ENCODE results near the gene DOCK9. TPM values are rescaled to one million over a fixed set of nuclear protein-coding genes. Genes with fewer than 3 reads are reported as not detected.
A peak's percentile ranks its signal among the peaks of the same experiment; 100 is the strongest.

Gene DOCK9
- total RNA-seq, 2 experiments from 2014 or later: 92.4 to 100 TPM

DNA sequence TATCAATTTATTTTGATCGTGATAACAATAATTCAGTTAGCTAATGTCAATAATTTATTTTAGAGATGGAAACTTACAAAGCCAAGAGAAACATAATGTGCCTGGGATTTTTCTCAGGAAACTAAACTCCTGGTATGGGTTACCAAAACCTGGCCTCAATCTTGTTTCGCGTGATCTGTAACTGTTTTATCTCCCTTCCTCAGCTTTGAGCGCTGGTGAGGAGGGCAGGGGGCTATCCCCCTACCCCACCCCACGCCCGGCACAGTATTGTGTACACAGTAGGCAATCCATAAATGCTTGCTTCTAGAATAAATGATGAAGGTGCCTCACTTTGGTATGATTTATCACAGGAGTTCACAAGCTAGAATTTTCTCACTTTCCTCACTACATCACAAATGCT is 7.7 kb upstream of the DOCK9 start:
- Mint-ChIP-seq H3K4me3 (no peak overlapping the region), H3K27ac (no peak overlapping the region), H3K9me3 (ENCODE audit: insufficient read depth) (no peaks in the 10 kb centered on the region), H3K4me1 (ENCODE audit: low read depth) (peaks cover 35% of the 10 kb centered on the region), H3K27me3 (ENCODE audit: low read depth) (no peaks in the 10 kb centered on the region), H3K36me3 (ENCODE audit: low read depth) (peaks cover 16% of the 10 kb centered on the region)
- ChIA-PET CTCF (interaction anchor here (1.4 to 1.8 kb wide), 3 partner anchors 43 to 79 kb away, joined by 3 to 5 read pairs (median 4); no protein-coding TSS in a partner anchor), POLR2A (interaction anchor here (0.9 to 1.0 kb wide), 2 partner anchors 15 to 24 kb away, joined by 3 read pairs; no protein-coding TSS in a partner anchor)
- ATAC-seq: no peak
- no peak for DNase-seq

DNA sequence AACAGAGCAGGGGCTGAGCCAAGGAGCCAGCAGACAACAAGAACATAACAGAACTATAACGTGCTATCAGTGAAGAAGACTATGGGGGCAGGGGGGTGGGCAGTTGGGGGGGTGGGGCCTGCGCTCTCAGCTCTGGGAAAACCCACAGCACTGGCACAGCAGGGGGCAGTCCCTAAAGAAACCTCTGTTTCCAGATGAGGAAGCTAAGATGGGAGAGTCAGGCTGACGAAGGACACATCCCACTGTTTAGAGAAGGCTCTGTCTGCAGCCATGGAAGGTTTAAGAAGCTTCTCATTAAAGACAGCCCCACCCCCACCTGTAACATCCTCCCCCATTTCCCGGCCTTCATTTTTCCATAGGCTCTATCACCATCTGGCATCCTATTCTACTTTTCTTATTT is 7.1 kb upstream of the DOCK9 start:
- H3K4me1 Mint-ChIP-seq (ENCODE audit: low read depth): peaks cover 35% of the 10 kb centered on the region
- H3K36me3 Mint-ChIP-seq (ENCODE audit: low read depth): peaks cover 12% of the 10 kb centered on the region
- no peaks in the 10 kb centered on the region for H3K27me3 Mint-ChIP-seq (ENCODE audit: low read depth)
- H3K9me3 Mint-ChIP-seq (ENCODE audit: insufficient read depth): no peaks in the 10 kb centered on the region
- POLR2A ChIA-PET: interaction anchor here (0.9 to 1.0 kb wide), 2 partner anchors 14 to 25 kb away, joined by 3 read pairs; no protein-coding TSS in a partner anchor
- DNase-seq (no peak), ATAC-seq (no peak)
- CTCF ChIA-PET: interaction anchor here (1.4 to 1.8 kb wide), 2 partner anchors 49 to 79 kb away, joined by 3 to 5 read pairs; no protein-coding TSS in a partner anchor
- no peak overlapping the region for H3K4me3 Mint-ChIP-seq
- H3K27ac Mint-ChIP-seq: no peak overlapping the region

DNA sequence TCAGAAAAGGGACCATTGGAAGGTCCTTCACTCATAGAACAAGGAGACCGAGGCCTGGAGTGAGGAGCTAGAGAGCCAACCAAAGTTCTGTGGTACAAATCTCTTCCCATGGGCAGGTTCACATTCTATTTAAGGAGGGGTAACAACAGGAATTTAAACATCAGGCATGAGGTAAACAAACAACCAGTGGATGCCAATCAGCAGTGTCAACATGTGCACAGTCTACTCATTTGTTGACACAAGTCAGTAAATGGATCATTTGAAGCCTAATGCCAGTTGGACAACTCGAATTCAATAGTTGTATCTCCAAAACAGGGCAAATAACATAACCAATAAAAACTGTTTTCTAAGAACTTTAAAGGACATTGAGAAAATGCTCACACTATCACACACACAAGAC is 6.3 kb upstream of the DOCK9 start:
- CTCF ChIA-PET: no interaction called here
- Mint-ChIP-seq H3K4me1 (ENCODE audit: low read depth) (peaks cover 33% of the 10 kb centered on the region), H3K36me3 (ENCODE audit: low read depth) (peaks cover 9% of the 10 kb centered on the region), H3K9me3 (ENCODE audit: insufficient read depth) (no peaks in the 10 kb centered on the region), H3K27ac (no peak overlapping the region), H3K4me3 (no peak overlapping the region), H3K27me3 (ENCODE audit: low read depth) (no peaks in the 10 kb centered on the region)
- DNase-seq: no peak
- no peak for ATAC-seq
- POLR2A ChIA-PET: no interaction called here

DNA sequence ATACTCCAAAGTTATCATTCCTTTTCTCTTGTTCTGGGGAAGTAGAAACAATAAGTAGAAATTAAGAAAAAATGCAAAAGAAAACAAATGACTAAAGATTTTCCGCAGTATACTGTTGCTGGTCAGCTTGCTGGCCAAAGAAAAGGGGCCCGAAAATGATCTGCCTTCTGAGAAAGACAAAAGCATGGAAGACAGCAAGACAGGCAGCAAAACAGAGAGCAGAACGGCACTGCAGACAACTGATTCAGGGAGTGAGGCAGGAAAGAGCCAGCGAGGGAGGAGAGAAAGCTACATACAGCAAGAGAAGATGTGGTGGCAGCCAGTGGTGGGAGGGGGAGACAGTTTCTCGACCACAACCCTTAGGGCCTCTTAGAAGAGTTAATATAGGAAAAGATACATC is 5.3 kb upstream of the DOCK9 start:
- Mint-ChIP-seq H3K4me1 (ENCODE audit: low read depth) (peaks cover 40% of the 10 kb centered on the region), H3K4me3 (no peak overlapping the region), H3K27ac (no peak overlapping the region), H3K9me3 (ENCODE audit: insufficient read depth) (no peaks in the 10 kb centered on the region), H3K36me3 (ENCODE audit: low read depth) (peaks cover 9% of the 10 kb centered on the region), H3K27me3 (ENCODE audit: low read depth) (no peaks in the 10 kb centered on the region)
- POLR2A ChIA-PET: no interaction called here
- ATAC-seq (no peak), DNase-seq (no peak)
- CTCF ChIA-PET: no interaction called here

DNA sequence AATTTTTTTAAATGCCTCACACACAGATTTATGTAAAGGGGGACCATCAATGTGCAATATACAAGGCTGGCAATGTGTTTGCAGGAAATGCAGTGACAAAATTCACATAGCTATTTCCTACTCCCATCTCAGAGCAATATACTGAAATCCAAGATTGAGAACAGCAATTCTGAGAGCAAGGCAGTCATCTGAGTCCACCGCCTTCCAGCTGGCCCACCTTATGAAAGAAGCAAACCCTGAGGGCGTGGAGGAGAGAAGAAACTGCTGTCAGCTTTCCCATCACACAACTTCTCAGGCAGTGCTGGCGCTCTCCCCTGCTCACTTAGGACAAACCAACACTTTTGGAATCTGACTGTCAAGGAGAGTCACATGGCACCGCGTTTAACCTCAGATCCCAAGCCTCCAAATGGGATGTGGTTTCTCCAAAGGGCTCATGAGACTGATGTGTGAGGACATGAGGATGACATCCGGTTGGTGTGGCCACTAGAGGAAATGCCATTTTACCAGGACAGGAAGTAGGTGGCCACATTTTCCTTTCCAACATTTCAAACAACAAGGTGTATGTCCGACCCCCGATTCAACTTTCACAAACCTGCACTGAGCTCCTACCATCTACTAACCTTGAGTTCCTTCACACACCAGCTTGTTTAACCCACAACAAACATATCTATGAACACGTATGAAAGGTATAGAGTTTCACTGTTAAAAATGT is 3.7 kb upstream of the DOCK9 start:
- ChIA-PET POLR2A (interaction anchor here (0.7 kb wide), 1 partner anchor 106 kb away, joined by 4 read pairs; no protein-coding TSS in a partner anchor), CTCF (interaction anchor here (0.6 to 2.0 kb wide), 11 partner anchors 10 to 139 kb away, joined by 3 to 4 read pairs (median 3); no protein-coding TSS in a partner anchor)
- peaks cover 51% of the 10 kb centered on the region for H3K4me1 Mint-ChIP-seq (ENCODE audit: low read depth)
- ATAC-seq (peak; percentile 71), DNase-seq (peak; percentile 48)
- no peak overlapping the region for H3K4me3 Mint-ChIP-seq
- no peaks in the 10 kb centered on the region for H3K9me3 Mint-ChIP-seq (ENCODE audit: insufficient read depth)
- H3K27me3 Mint-ChIP-seq (ENCODE audit: low read depth): no peaks in the 10 kb centered on the region
- H3K36me3 Mint-ChIP-seq (ENCODE audit: low read depth): peaks cover 5% of the 10 kb centered on the region
- H3K27ac Mint-ChIP-seq: peak overlapping the region; percentile 31

DNA sequence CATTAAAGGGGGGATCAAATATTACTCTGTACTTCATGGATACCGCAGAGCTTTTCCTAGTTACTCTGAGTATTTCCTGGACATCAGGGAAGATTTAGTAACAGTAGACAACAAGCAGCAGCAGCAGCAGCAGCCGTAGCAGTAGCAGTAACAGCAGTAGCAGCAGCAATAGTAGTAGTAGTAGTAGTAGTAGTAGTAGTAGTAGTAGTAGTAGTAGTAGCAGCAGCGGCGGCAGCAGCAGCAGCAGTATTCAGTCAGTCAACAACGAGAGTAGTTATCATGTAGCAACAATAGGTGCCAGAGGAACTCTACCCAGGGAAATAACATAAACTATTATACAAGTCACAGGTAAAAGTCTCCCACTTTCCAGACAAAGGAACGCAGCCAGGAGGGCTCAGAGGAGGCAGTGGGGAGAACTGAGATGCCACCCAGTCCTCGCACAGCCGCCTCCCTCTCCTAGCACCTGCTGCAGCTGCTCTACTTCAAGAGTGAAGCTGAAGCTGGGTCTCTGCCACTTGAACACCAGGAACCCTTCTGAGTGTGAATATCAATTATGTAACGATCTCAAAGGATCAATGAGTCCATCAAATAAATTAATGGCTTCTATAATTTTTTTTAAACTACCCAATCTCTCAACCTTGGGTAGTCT is 1.3 kb upstream of the DOCK9 start:
- no peak overlapping the region for H3K27ac Mint-ChIP-seq
- H3K36me3 Mint-ChIP-seq (ENCODE audit: low read depth): peaks cover 4% of the 10 kb centered on the region
- POLR2A ChIA-PET: no interaction called here
- no peak overlapping the region for H3K4me3 Mint-ChIP-seq
- no peaks in the 10 kb centered on the region for H3K27me3 Mint-ChIP-seq (ENCODE audit: low read depth)
- H3K4me1 Mint-ChIP-seq (ENCODE audit: low read depth): peaks cover 64% of the 10 kb centered on the region
- CTCF ChIA-PET: no interaction called here
- no peak for ATAC-seq
- no peaks in the 10 kb centered on the region for H3K9me3 Mint-ChIP-seq (ENCODE audit: insufficient read depth)
- no peak for DNase-seq

DNA sequence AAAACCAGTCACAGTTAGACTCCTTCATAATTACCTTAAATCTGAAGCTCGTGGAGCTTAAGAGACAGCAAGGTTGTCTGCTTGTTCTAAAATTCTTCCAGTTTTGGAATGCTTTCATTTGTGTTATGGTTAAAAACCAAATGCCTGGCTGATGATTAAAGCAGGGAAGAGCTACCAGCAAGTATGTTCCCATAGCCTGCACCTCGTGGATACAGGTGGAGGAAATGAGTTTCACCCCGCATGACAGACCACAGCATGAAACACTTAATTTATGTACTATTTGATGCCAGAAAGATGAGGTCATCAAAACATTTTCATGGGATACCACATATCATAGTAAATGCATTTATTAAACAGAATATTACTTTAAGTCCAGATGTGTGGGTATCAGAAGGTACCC is 416 bp upstream of the DOCK9 start:
- Mint-ChIP-seq H3K36me3 (ENCODE audit: low read depth) (peaks cover 2% of the 10 kb centered on the region), H3K27me3 (ENCODE audit: low read depth) (no peaks in the 10 kb centered on the region), H3K27ac (no peak overlapping the region), H3K4me1 (ENCODE audit: low read depth) (peaks cover 68% of the 10 kb centered on the region), H3K9me3 (ENCODE audit: insufficient read depth) (no peaks in the 10 kb centered on the region), H3K4me3 (no peak overlapping the region)
- POLR2A ChIA-PET: no interaction called here
- DNase-seq (no peak), ATAC-seq (no peak)
- CTCF ChIA-PET: no interaction called here

DNA sequence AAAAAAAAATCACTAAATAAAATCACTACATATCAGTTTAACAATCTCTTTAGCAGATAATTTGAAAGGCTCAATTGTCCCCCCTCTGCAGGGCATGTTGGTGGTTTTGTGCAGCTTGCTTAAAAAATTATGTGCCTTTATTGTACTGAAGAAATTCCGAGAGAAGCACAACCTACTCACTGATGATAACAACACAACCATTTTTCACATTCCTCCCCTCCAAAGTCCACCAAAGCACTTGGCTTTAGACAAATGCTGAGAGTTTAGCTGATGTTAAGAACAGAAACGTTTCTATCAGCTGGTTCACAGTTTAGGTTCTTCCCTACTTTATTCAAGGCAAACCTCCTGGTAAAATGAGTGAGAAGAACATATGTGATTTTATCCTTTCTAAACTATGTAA is 923 bp downstream of the DOCK9 start:
- DNase-seq: no peak
- Mint-ChIP-seq H3K36me3 (ENCODE audit: low read depth) (no peaks in the 10 kb centered on the region), H3K4me3 (no peak overlapping the region), H3K27ac (no peak overlapping the region), H3K27me3 (ENCODE audit: low read depth) (no peaks in the 10 kb centered on the region), H3K9me3 (ENCODE audit: insufficient read depth) (no peaks in the 10 kb centered on the region), H3K4me1 (ENCODE audit: low read depth) (peaks cover 55% of the 10 kb centered on the region)
- no peak for ATAC-seq
- CTCF ChIA-PET: no interaction called here
- POLR2A ChIA-PET: no interaction called here

DNA sequence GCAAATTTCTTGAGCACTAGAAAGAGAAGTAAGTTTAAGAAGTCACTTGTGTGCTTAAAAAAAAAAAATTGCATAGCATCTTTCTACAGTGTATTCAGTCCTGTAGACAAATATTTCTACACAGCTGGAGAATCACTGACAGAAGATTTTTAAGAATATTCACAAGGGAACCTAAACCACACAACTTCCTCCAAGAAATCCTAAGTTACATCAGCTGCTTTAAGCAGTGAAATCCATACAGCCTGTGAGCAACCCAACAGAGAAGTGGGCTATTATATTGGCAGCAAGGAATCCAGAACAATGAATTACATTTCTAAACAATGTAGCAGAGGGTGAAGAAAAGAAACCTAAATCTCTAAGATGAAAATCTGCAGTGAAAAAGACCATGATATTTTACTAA is 1.5 kb downstream of the DOCK9 start:
- CTCF ChIA-PET: no interaction called here
- ATAC-seq: no peak
- peaks cover 49% of the 10 kb centered on the region for H3K4me1 Mint-ChIP-seq (ENCODE audit: low read depth)

DNA sequence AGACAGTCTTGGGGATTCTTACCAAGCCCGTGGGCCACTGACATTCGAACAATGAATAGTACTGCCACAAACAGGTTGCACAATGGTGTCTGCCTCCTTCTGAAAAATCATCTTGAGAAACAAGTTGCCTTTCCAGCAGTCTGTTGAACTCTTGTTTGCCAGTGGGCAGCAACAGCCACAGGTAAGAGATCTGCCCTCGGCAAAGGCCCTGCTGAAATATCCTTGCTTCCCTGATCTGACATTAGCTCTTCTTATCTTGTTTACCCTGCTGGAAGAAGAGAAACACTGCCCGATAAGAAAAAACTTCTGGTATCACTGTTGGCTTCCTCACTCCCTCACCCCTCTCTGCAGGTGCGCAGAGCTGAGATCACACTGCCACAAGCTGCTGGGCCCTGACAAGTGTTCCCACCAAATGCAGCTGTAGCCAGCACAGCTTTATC is 2.0 kb downstream of the DOCK9 start:
- Mint-ChIP-seq H3K4me1 (ENCODE audit: low read depth) (peaks cover 46% of the 10 kb centered on the region), H3K4me3 (no peak overlapping the region), H3K27ac (no peak overlapping the region), H3K27me3 (ENCODE audit: low read depth) (no peaks in the 10 kb centered on the region), H3K9me3 (ENCODE audit: insufficient read depth) (no peaks in the 10 kb centered on the region), H3K36me3 (ENCODE audit: low read depth) (no peaks in the 10 kb centered on the region)
- CTCF ChIA-PET: no interaction called here
- POLR2A ChIA-PET: no interaction called here
- DNase-seq: no peak
- ATAC-seq: no peak

More for the DNA sequence above, 1.5 kb downstream of the DOCK9 start:
- no peaks in the 10 kb centered on the region for H3K9me3 Mint-ChIP-seq (ENCODE audit: insufficient read depth)
- H3K27ac Mint-ChIP-seq: no peak overlapping the region
- no peaks in the 10 kb centered on the region for H3K27me3 Mint-ChIP-seq (ENCODE audit: low read depth)
- no peak for DNase-seq
- no peak overlapping the region for H3K4me3 Mint-ChIP-seq
- POLR2A ChIA-PET: no interaction called here
- H3K36me3 Mint-ChIP-seq (ENCODE audit: low read depth): no peaks in the 10 kb centered on the region

DNA sequence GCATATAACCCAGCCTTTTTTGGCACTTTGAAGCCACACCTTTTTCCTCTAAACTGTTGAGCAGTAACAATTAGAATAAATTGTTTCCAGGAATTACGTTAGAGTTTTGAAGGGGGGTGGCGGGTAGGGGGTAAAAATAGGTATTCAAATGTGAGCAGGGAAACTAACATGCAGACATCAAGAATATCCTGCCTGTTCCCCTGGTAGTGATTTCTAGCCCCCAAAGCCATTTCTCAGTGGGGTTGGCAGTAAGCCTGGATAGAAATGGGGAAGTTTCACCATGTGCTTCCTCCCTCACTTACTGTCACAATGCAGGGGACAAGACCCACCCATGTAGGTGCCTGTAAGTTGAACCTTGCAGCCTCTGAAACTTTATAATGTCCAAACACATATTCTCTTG is 3.8 kb downstream of the DOCK9 start:
- no peak overlapping the region for H3K4me3 Mint-ChIP-seq
- no peaks in the 10 kb centered on the region for H3K36me3 Mint-ChIP-seq (ENCODE audit: low read depth)
- H3K4me1 Mint-ChIP-seq (ENCODE audit: low read depth): peaks cover 55% of the 10 kb centered on the region
- ChIA-PET POLR2A (interaction anchor here (1.0 kb wide), 1 partner anchor 13 kb away, joined by 3 read pairs; no protein-coding TSS in a partner anchor), CTCF (no interaction called here)
- DNase-seq (no peak), ATAC-seq (no peak)
- H3K27ac Mint-ChIP-seq: no peak overlapping the region
- no peaks in the 10 kb centered on the region for H3K9me3 Mint-ChIP-seq (ENCODE audit: insufficient read depth)
- H3K27me3 Mint-ChIP-seq (ENCODE audit: low read depth): no peaks in the 10 kb centered on the region

DNA sequence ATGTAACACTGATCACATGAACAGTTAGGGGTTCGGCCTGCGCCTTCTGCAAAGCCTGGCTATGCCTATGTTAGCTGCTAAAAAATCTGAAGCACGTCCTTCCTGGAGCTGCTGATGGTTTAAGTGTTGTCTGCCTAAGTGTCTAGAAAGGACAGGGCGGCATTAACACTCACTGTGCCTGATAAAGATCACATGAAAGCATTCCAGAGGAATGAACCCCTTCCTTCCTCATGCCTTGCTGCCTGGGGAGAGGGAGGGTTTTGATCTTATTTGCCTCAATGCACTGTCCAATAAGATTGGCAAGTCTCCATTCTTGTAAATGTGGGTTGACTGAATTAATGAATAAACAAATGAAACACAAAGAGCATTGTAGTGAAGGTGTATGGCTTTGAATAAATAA is 5.2 kb downstream of the DOCK9 start:
- Mint-ChIP-seq H3K9me3 (ENCODE audit: insufficient read depth) (no peaks in the 10 kb centered on the region), H3K27me3 (ENCODE audit: low read depth) (no peaks in the 10 kb centered on the region), H3K4me1 (ENCODE audit: low read depth) (peaks cover 45% of the 10 kb centered on the region), H3K27ac (no peak overlapping the region), H3K36me3 (ENCODE audit: low read depth) (no peaks in the 10 kb centered on the region), H3K4me3 (no peak overlapping the region)
- ChIA-PET POLR2A (no interaction called here), CTCF (interaction anchor here (0.8 to 1.8 kb wide), 2 partner anchors 9 to 204 kb away, joined by 3 to 5 read pairs; no protein-coding TSS in a partner anchor)
- ATAC-seq (no peak), DNase-seq (no peak)

Data from activated CD8-positive, alpha-beta T cell treated with anti-CD3 and anti-CD28 coated beads, Interleukin-2, amount 10 ng/mL, durations not matched to agents 7 days and 5 days (primary cell).